Tibial artery (tissue), 4 donors: ENCODE results near the gene TRAK2.
A peak's percentile ranks its signal among the peaks of the same experiment; 100 is the strongest.

Experiments
- DNase-seq, 2 donors: peaks; one replicate each; pipeline ENCODE4 v3.0.0-alpha.2; 2019
- H3K27ac ChIP-seq, 2 donors: fragments of 200-600 bp; sonication (generic) in 1 of 2; 1 replicate in 1 of 2; 2 replicates in 1 of 2; pipeline ENCODE4 v1.5.1; 2018 to 2019; ENCODE audit warnings: mild to moderate bottlenecking in 1 of 2
- H3K27me3 ChIP-seq, 2 donors: fragments of 200-600 bp; sonication (generic) in 1 of 2; one replicate each; pipeline versions ENCODE4 v1.5.1 to v1.6.0; 2016 to 2019
- H3K36me3 ChIP-seq, 3 donors: fragments of 200-600 bp; sonication (generic) in 2 of 3; one replicate each; pipeline ENCODE4 v1.5.1; 2016 to 2019; ENCODE audit warnings: mild to moderate bottlenecking in 2 of 3
- H3K4me1 ChIP-seq, 4 donors: fragments of 200-600 bp; sonication (generic) in 2 of 4; 1 replicate in 3 of 4; 2 replicates in 1 of 4; pipeline ENCODE4 v1.5.1; 2016 to 2019
- H3K4me3 ChIP-seq, 2 donors: fragments of 200-600 bp; sonication (generic) in 1 of 2; 1 replicate in 1 of 2; 2 replicates in 1 of 2; pipeline ENCODE4 v1.5.1; 2018 to 2019; ENCODE audit warnings: mild to moderate bottlenecking in 2 of 2
- H3K9me3 ChIP-seq, 3 donors: fragments of 200-600 bp; sonication (generic) in 1 of 3; one replicate each; pipeline ENCODE4 v1.5.1; 2016 to 2019
- intact Hi-C: fragments of 100-400 bp; cut with DNase I; formaldehyde crosslinking; loops from one replicate; pipeline ENCODE4 v1.15.0; 2023; ENCODE audit warnings: low total_unique reads
- TF ChIP-seq, protein P1 (sequence below), 2 experiments: fragments of 200-600 bp in 1 of 2; fragments of 450-650 bp in 1 of 2; IDR thresholded peaks; one replicate each; pipeline ENCODE4 v1.5.1; 2017 to 2019; ENCODE audit warnings: antibody characterized with exemption in 2 of 2, mild to moderate bottlenecking in 1 of 2, moderate library complexity in 1 of 2

The TRAK2 gene

DNA sequence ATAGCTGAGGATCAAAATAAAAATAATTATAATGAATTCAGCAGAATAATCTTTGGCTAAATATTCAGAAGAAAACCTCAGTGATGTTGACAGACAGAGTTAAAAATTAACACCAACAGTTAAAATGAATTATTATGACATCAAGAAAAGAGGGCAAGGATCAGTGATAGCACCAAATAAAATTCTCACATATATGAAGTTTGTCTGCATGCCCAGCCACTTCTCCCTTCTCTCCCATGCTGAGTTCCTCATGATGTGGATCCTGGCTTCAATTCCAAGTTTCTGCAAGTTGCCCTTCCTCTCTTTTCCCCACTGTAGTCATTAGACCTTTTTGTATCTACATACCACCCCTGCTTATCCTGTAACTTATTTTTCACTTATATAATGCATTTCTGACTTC, 7.1 kb upstream of the TRAK2 start:
- no peak for DNase-seq
- Histone ChIP-seq H3K36me3 (peaks cover 39 to 48% (median 46%) of the 10 kb centered on the region in 3 donors), H3K27me3 (no peaks in the 10 kb centered on the region), H3K4me1 (peaks cover 0 to 1% (median 0%) of the 10 kb centered on the region in 4 donors), H3K9me3 (no peaks in the 10 kb centered on the region), H3K27ac (no peak overlapping the region), H3K4me3 (no peak overlapping the region)
- intact Hi-C loops = no loop called here
- TF ChIP-seq, protein P1, sequence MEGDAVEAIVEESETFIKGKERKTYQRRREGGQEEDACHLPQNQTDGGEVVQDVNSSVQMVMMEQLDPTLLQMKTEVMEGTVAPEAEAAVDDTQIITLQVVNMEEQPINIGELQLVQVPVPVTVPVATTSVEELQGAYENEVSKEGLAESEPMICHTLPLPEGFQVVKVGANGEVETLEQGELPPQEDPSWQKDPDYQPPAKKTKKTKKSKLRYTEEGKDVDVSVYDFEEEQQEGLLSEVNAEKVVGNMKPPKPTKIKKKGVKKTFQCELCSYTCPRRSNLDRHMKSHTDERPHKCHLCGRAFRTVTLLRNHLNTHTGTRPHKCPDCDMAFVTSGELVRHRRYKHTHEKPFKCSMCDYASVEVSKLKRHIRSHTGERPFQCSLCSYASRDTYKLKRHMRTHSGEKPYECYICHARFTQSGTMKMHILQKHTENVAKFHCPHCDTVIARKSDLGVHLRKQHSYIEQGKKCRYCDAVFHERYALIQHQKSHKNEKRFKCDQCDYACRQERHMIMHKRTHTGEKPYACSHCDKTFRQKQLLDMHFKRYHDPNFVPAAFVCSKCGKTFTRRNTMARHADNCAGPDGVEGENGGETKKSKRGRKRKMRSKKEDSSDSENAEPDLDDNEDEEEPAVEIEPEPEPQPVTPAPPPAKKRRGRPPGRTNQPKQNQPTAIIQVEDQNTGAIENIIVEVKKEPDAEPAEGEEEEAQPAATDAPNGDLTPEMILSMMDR (IDR thresholded peaks at IDR 0.05) = no peak

DNA sequence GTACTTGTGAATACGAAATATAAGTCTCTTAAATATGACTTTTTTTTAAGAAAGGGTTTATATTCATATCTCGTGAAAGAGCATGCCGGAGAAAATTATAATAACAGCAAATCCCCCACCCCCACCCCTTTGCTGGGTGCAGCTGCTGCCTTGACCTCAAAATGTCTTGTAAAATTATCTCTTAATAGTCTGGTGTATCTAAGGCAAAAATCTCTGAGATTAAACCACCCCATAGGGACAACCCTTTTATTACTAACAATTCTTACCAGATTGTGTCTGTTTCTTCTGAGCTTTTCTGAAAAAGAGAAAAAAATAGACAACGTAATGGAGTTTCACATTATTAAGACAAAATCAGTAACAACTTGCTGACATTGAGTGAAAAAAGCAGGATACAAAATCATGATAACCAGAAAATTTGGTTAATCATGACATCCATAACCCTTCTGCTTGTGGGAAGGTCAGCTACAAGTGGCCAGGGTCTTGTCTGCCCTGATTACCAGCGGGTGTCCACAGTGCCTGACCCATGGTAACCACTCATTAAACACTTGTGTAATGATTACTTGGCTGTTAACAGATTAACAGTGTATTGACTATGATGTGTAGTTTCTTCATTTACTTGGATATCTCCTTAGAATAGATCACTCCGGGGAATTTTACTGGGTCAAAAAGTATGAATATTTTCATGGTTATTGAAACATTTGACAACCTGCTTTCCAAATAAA, 1.8 kb upstream of the TRAK2 start:
- H3K27me3 ChIP-seq = no peaks in the 10 kb centered on the region
- H3K4me1 ChIP-seq = peaks cover 0 to 28% (median 13%) of the 10 kb centered on the region in 4 donors
- H3K27ac ChIP-seq = no peak overlapping the region
- intact Hi-C loops = no loop called here
- H3K4me3 ChIP-seq = no peak overlapping the region
- peaks cover 0 to 5% (median 0%) of the 10 kb centered on the region in 3 donors for H3K36me3 ChIP-seq
- no peak for DNase-seq
- TF ChIP-seq, protein P1 (IDR thresholded peaks at IDR 0.05) = no peak
- no peaks in the 10 kb centered on the region for H3K9me3 ChIP-seq

DNA sequence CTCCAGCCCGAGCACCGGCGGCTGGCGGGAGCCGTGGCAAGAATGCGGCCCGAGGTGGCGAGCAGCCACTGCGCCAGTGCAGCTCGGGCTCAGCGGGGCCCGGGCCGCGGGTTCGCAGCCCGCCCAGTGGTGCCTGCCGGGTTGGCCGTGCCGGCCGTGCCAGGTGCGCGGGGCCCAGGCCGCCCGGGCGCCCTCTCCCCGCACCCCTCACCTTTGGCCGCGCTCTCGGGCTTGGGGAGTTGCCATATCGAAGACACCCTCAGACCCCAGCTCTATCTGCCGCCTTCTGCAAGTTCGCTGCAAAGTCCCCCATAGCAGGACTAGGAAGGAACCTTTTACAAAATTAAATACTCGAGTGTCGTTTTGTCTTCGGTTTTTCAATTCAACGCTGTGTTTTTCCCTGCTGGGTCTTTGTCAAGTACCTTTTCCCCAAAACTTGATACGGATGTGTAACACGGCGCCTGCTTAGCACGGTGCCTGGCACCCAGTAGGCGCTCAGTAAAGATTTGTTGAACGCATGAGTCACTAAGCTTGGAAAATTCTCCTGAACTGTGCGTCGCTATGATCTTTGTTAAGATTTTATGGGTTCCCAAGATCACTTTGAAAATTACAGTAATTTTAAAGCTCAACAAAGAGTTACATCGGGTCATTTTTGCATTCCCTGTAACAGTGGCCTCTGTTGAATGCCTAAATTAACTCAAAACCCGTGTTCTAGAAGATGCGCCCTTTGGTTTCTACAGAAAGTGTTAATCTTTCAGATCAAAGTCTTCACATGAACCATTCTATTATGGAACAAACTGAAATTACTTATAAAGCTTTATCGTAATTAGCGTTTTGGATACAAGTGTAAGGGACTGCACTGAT, 1.0 kb upstream of the TRAK2 start:
- intact Hi-C loops = no loop called here
- no peak for DNase-seq
- TF ChIP-seq, protein P1 (IDR thresholded peaks at IDR 0.05) = no peak

DNA sequence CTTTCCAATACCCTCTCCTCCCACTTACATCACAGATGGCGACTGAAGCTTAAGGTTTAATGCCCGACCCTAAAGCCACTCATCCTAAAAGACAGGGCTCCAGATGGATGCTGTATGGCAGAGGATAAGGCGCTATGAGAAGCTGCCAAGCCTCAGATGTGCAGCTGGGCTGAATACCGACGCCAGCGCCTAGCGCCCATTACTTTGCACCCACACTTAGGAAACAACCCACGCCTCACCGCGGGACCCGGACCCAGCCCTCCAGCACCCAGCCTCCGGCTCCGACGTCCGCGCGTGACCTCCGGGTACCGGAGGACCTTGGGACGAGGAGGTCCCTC, 335 bp downstream of the TRAK2 start:
- intact Hi-C loops = no loop called here
- no peaks in the 10 kb centered on the region for H3K27me3 ChIP-seq
- TF ChIP-seq, protein P1 (IDR thresholded peaks at IDR 0.05) = no peak
- peak overlapping the region; percentile 83 to 95 for H3K27ac ChIP-seq
- DNase-seq = no peak
- peak overlapping the region; percentile 70 to 88 for H3K4me3 ChIP-seq
- H3K36me3 ChIP-seq = peaks cover 0 to 5% (median 0%) of the 10 kb centered on the region in 3 donors
- H3K9me3 ChIP-seq = no peaks in the 10 kb centered on the region
- H3K4me1 ChIP-seq = peaks cover 0 to 47% (median 15%) of the 10 kb centered on the region in 4 donors

More for the DNA sequence above, 1.0 kb upstream of the TRAK2 start:
- peaks cover 0 to 5% (median 0%) of the 10 kb centered on the region in 3 donors for H3K36me3 ChIP-seq
- H3K27ac ChIP-seq = peak overlapping the region; percentile 83 to 95
- no peaks in the 10 kb centered on the region for H3K9me3 ChIP-seq
- no peaks in the 10 kb centered on the region for H3K27me3 ChIP-seq
- peaks cover 0 to 36% (median 13%) of the 10 kb centered on the region in 4 donors for H3K4me1 ChIP-seq
- H3K4me3 ChIP-seq = peak overlapping the region; percentile 70 to 88

DNA sequence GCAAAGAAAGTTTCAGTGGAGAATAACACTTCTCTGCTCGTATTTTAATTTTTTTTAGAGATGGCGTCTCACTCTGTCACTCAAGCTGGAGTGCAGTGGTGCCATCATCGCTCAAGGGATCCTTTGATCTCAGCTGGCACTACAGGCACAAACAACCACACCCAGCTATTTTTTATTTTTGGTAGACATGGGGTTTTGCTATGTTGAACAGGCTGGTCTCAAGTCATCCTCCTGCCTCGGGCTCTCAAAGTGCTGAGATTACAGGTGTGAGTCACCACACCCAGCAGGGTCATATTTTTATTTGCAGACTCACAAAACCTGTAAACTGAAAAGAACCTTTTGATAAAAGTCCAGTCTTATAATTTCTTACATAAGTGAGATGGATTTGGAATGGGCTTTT, 2.6 kb downstream of the TRAK2 start:
- Histone ChIP-seq H3K9me3 (no peaks in the 10 kb centered on the region), H3K4me3 (no peak overlapping the region), H3K27me3 (no peaks in the 10 kb centered on the region), H3K27ac (no peak overlapping the region), H3K36me3 (no peaks in the 10 kb centered on the region), H3K4me1 (peaks cover 0 to 47% (median 15%) of the 10 kb centered on the region in 4 donors)
- no peak for DNase-seq
- TF ChIP-seq, protein P1 (IDR thresholded peaks at IDR 0.05) = no peak
- intact Hi-C loops = no loop called here
